GM23338 (cell line): Measurements from ENCODE around the gene PTPN13.

Source experiments
- EZH2 ChIP-seq: fragments of 200-600 bp; sonication (generic); IDR thresholded peaks from one replicate; pipeline ENCODE4 v1.8.0; 2017; ENCODE audit warnings: antibody characterized with exemption, mild to moderate bottlenecking, low read depth; ENCODE audit not compliant: unreplicated experiment
- EZH2phosphoT487 ChIP-seq: fragments of 200-600 bp; sonication (generic); IDR thresholded peaks from one replicate; pipeline ENCODE4 v1.8.1; 2018; ENCODE audit warnings: antibody characterized with exemption; ENCODE audit not compliant: unreplicated experiment
- JUNB ChIP-seq: IDR thresholded peaks from one replicate; pipeline ENCODE4 v1.6.1; 2016; ENCODE audit warnings: antibody characterized with exemption; ENCODE audit not compliant: unreplicated experiment
- POLR2AphosphoS5 ChIP-seq: IDR thresholded peaks from 2 replicates; pipeline ENCODE4 v1.6.1; 2016; ENCODE audit warnings: antibody characterized with exemption, low read depth
- STAT1 ChIP-seq: IDR thresholded peaks from one replicate; pipeline ENCODE4 v1.6.1; 2016; ENCODE audit warnings: antibody characterized with exemption; ENCODE audit not compliant: unreplicated experiment
- TF ChIP-seq, protein P1 (sequence below), 2 experiments: fragments of 200-600 bp in 1 of 2; sonication (generic) in 1 of 2; conservative IDR thresholded peaks; 2 replicates each; pipeline versions ENCODE4 v1.5.1 to v1.6.1; 2016 to 2017; ENCODE audit warnings: antibody characterized with exemption in 2 of 2, low read depth in 2 of 2, mild to moderate bottlenecking in 2 of 2, moderate library complexity in 1 of 2
- TF ChIP-seq, protein P2 (sequence below): fragments of 250-450 bp; sonication (Bioruptor Pico); IDR thresholded peaks from 2 replicates; pipeline ENCODE4 v1.5.0; 2020; ENCODE audit warnings: mild to moderate bottlenecking, moderate library complexity

DNA sequence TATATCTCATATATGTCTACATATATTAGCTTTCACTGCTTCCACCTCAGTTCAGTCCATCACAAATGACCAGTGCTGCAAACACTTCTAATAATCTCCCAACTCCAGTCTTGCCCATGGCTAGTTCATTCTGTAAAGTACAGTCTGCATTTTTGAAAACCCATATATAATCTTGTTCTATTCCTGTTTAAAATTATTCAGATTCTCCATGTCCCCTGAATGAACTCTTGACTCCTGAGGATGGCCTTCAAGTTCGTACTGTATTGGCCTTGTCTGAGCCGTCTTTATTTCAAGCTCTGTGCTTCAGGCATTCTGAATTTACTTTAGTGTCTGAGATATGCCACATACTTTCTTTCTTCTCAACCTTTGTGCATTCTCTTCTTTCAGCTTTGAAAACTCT lies 84.7 kb downstream of the PTPN13 start:
- TF ChIP-seq, protein P1, sequence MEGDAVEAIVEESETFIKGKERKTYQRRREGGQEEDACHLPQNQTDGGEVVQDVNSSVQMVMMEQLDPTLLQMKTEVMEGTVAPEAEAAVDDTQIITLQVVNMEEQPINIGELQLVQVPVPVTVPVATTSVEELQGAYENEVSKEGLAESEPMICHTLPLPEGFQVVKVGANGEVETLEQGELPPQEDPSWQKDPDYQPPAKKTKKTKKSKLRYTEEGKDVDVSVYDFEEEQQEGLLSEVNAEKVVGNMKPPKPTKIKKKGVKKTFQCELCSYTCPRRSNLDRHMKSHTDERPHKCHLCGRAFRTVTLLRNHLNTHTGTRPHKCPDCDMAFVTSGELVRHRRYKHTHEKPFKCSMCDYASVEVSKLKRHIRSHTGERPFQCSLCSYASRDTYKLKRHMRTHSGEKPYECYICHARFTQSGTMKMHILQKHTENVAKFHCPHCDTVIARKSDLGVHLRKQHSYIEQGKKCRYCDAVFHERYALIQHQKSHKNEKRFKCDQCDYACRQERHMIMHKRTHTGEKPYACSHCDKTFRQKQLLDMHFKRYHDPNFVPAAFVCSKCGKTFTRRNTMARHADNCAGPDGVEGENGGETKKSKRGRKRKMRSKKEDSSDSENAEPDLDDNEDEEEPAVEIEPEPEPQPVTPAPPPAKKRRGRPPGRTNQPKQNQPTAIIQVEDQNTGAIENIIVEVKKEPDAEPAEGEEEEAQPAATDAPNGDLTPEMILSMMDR (conservative IDR thresholded peaks at IDR 0.05; ENCODE audit: low read depth in 2 of 2), result no peak
- TF ChIP-seq EZH2 (no peak), JUNB (no peak), EZH2phosphoT487 (no peak), POLR2AphosphoS5 (no peak), STAT1 (no peak)
- TF ChIP-seq, protein P2, sequence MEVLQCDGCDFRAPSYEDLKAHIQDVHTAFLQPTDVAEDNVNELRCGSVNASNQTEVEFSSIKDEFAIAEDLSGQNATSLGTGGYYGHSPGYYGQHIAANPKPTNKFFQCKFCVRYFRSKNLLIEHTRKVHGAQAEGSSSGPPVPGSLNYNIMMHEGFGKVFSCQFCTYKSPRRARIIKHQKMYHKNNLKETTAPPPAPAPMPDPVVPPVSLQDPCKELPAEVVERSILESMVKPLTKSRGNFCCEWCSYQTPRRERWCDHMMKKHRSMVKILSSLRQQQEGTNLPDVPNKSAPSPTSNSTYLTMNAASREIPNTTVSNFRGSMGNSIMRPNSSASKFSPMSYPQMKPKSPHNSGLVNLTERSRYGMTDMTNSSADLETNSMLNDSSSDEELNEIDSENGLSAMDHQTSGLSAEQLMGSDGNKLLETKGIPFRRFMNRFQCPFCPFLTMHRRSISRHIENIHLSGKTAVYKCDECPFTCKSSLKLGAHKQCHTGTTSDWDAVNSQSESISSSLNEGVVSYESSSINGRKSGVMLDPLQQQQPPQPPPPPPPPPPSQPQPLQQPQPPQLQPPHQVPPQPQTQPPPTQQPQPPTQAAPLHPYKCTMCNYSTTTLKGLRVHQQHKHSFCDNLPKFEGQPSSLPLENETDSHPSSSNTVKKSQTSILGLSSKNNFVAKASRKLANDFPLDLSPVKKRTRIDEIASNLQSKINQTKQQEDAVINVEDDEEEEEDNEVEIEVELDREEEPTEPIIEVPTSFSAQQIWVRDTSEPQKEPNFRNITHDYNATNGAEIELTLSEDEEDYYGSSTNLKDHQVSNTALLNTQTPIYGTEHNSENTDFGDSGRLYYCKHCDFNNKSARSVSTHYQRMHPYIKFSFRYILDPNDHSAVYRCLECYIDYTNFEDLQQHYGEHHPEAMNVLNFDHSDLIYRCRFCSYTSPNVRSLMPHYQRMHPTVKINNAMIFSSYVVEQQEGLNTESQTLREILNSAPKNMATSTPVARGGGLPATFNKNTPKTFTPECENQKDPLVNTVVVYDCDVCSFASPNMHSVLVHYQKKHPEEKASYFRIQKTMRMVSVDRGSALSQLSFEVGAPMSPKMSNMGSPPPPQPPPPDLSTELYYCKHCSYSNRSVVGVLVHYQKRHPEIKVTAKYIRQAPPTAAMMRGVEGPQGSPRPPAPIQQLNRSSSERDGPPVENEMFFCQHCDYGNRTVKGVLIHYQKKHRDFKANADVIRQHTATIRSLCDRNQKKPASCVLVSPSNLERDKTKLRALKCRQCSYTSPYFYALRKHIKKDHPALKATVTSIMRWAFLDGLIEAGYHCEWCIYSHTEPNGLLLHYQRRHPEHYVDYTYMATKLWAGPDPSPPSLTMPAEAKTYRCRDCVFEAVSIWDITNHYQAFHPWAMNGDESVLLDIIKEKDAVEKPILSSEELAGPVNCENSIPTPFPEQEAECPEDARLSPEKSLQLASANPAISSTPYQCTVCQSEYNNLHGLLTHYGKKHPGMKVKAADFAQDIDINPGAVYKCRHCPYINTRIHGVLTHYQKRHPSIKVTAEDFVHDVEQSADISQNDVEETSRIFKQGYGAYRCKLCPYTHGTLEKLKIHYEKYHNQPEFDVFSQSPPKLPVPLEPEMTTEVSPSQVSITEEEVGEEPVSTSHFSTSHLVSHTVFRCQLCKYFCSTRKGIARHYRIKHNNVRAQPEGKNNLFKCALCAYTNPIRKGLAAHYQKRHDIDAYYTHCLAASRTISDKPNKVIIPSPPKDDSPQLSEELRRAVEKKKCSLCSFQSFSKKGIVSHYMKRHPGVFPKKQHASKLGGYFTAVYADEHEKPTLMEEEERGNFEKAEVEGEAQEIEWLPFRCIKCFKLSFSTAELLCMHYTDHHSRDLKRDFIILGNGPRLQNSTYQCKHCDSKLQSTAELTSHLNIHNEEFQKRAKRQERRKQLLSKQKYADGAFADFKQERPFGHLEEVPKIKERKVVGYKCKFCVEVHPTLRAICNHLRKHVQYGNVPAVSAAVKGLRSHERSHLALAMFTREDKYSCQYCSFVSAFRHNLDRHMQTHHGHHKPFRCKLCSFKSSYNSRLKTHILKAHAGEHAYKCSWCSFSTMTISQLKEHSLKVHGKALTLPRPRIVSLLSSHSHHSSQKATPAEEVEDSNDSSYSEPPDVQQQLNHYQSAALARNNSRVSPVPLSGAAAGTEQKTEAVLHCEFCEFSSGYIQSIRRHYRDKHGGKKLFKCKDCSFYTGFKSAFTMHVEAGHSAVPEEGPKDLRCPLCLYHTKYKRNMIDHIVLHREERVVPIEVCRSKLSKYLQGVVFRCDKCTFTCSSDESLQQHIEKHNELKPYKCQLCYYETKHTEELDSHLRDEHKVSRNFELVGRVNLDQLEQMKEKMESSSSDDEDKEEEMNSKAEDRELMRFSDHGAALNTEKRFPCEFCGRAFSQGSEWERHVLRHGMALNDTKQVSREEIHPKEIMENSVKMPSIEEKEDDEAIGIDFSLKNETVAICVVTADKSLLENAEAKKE, result no peak
